GM10847 (cell line): ENCODE measurements around the gene TNIK.

ENCODE experiments used
- POLR2A ChIP-seq: IDR thresholded peaks from 2 replicates; pipeline ENCODE4 v1.6.1; 2011; ENCODE audit not compliant: insufficient read length; ENCODE audit errors: extremely low read depth

Gene TNIK

GRCh38 chr3:171350364-171350763 is 109.8 kb downstream of the TNIK start:
- no peak for TF ChIP-seq POLR2A

- TF ChIP-seq POLR2A: no peak
Measured at GRCh38 chr3:171349392-171349791, 110.8 kb downstream of the TNIK start.

- TF ChIP-seq POLR2A: no peak
Measured at GRCh38 chr3:171348121-171348520, 112.1 kb downstream of the TNIK start.

- no peak for TF ChIP-seq POLR2A
Measured at GRCh38 chr3:171347301-171348039, 112.7 kb downstream of the TNIK start.

- no peak for TF ChIP-seq POLR2A
Measured at GRCh38 chr3:171346582-171347300, 113.5 kb downstream of the TNIK start.

GRCh38 chr3:171346019-171346418 is 114.2 kb downstream of the TNIK start:
- TF ChIP-seq POLR2A: no peak

GRCh38 chr3:171345107-171345843 is 114.9 kb downstream of the TNIK start:
- no peak for TF ChIP-seq POLR2A

- TF ChIP-seq POLR2A: no peak
Measured at GRCh38 chr3:171343693-171344092, 116.5 kb downstream of the TNIK start.

- no peak for TF ChIP-seq POLR2A
Measured at GRCh38 chr3:171342783-171343420, 117.3 kb downstream of the TNIK start.

- TF ChIP-seq POLR2A: no peak
Measured at GRCh38 chr3:171342200-171342599, 118.0 kb downstream of the TNIK start.

- no peak for TF ChIP-seq POLR2A
Measured at GRCh38 chr3:171340434-171340833, 119.8 kb downstream of the TNIK start.

GRCh38 chr3:171339598-171339997 is 120.6 kb downstream of the TNIK start:
- TF ChIP-seq POLR2A: no peak

GRCh38 chr3:171336406-171336805 is 123.8 kb downstream of the TNIK start:
- TF ChIP-seq POLR2A: no peak

- no peak for TF ChIP-seq POLR2A
Measured at GRCh38 chr3:171335559-171335958, 124.6 kb downstream of the TNIK start.

- TF ChIP-seq POLR2A: no peak
Measured at GRCh38 chr3:171334465-171334811, 125.8 kb downstream of the TNIK start.
